Testis (tissue), 2 donors: ENCODE data around the gene PDE6A.

Source experiments
- CTCF ChIP-seq, 3 experiments: fragments of 450-650 bp in 2 of 3; fragments of 200-600 bp in 1 of 3; sonication (generic) in 1 of 3; IDR thresholded peaks; one replicate each; pipeline ENCODE4 v1.5.1; 2016 to 2019; ENCODE audit warnings: antibody characterized with exemption in 3 of 3, mild to moderate bottlenecking in 2 of 3, moderate library complexity in 1 of 3
- POLR2A ChIP-seq: fragments of 450-650 bp; IDR thresholded peaks from one replicate; pipeline ENCODE4 v1.6.1; 2017; ENCODE audit warnings: antibody characterized with exemption, mild to moderate bottlenecking, moderate library complexity

GRCh38 chr5:149946118-149946517 is 1.5 kb upstream of the PDE6A start:
- TF ChIP-seq POLR2A (no peak), CTCF (IDR thresholded peaks at IDR 0.05) (no peak)
